Lower leg skin (tissue), 4 donors: ENCODE data around the gene ST3GAL4. TPM values are rescaled to one million over a fixed set of nuclear protein-coding genes. Genes with fewer than 3 reads are reported as not detected.
A peak's percentile ranks its signal among the peaks of the same experiment; 100 is the strongest.

Experiments used
- DNase-seq, 2 donors: peaks; one replicate each; pipeline ENCODE4 v3.0.0-alpha.2; 2019; ENCODE audit warnings: low spot score in 2 of 2
- H3K4me3 ChIP-seq: fragments of 200-600 bp; sonication (generic); 2 replicates; pipeline ENCODE4 v1.5.1; 2017; ENCODE audit warnings: mild to moderate bottlenecking, low read depth; ENCODE audit not compliant: poor library complexity, severe bottlenecking
- POLR2A ChIP-seq, 2 donors: fragments of 450-650 bp; IDR thresholded peaks; one replicate each; pipeline ENCODE4 v1.6.1; 2016 to 2017; ENCODE audit warnings: antibody characterized with exemption in 2 of 2, mild to moderate bottlenecking in 1 of 2, moderate library complexity in 1 of 2
- WGBS, 2 donors: methylation state at CpG; one replicate each; pipeline ENCODE4 v1.1.5; 2018; 5-methylcytosine and 5-hydroxymethylcytosine counted together
- intact Hi-C: fragments of 100-400 bp; cut with DNase I; formaldehyde crosslinking; loops from one replicate; pipeline ENCODE4 v1.15.0; 2023; ENCODE audit warnings: low total_unique reads
- total RNA-seq, 4 donors: library from RNA; depleted of rRNA; stranded (reverse); fragments of >200 nt; gene quantifications; one replicate each; pipeline ENCODE4 v1.1.0, GENCODE V29; 2016
- TF ChIP-seq, protein P1 (sequence below), 3 donors: fragments of 450-650 bp; IDR thresholded peaks; one replicate each; pipeline ENCODE4 v1.5.1; 2016; ENCODE audit warnings: antibody characterized with exemption in 3 of 3, mild to moderate bottlenecking in 3 of 3, moderate library complexity in 2 of 3

ST3GAL4 gene
- total RNA-seq, 4 donors from 2014 or later: 12.6 to 27.0 (median 17.1) TPM

DNA sequence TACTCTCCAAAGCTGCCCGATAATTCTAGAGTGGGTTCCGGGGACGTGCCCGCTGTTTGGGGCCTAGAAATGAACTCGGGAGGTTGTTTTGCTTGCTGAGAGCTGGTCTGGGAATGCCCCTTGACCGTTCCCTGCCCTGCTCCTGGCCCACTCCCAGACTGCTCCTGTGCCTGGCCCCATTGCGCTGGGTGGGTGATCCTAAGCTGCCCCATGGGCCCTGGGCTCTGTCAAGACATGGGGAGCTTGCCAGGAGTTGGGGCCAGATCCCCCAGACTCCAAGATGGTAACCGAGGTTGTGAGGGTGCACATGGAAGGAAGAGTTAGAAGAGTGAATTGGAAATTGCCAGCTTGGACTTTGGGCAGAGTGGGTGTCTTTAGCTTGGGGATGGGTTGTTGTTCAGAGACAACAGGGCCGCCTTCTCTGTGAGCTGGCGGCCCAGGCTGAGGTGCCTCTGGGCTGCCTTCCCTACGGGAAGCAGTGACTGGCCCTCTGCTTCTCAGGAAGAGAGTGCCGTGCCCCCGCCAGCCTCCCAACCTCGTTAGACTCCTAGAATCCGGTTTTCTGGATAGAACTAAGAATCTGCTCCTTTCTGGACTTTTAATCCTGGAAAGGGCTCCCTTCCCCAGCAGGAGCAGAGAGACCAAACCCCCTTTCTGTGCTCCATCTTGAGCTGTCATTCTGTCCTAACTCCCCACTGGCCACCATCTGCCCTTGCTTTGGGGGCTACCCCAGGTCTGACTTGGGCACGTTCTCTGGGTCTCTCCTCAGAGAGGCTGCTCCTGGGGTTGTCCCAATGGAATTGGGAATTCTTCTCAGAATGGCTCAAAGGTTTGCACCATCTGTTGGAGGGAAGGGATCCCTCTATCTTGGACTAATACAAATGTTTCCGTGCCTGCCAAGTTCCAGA lies 1.8 kb downstream of the ST3GAL4 start:
- 56 to 67% methylated on average over 17 of the region's 17 CpGs for WGBS, 2 donors
- TF ChIP-seq POLR2A (IDR thresholded peaks at IDR 0.05): no peak
- TF ChIP-seq, protein P1, sequence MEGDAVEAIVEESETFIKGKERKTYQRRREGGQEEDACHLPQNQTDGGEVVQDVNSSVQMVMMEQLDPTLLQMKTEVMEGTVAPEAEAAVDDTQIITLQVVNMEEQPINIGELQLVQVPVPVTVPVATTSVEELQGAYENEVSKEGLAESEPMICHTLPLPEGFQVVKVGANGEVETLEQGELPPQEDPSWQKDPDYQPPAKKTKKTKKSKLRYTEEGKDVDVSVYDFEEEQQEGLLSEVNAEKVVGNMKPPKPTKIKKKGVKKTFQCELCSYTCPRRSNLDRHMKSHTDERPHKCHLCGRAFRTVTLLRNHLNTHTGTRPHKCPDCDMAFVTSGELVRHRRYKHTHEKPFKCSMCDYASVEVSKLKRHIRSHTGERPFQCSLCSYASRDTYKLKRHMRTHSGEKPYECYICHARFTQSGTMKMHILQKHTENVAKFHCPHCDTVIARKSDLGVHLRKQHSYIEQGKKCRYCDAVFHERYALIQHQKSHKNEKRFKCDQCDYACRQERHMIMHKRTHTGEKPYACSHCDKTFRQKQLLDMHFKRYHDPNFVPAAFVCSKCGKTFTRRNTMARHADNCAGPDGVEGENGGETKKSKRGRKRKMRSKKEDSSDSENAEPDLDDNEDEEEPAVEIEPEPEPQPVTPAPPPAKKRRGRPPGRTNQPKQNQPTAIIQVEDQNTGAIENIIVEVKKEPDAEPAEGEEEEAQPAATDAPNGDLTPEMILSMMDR (IDR thresholded peaks at IDR 0.05): no peak
- intact Hi-C loops: no loop called here
- no peak for DNase-seq
- no peak overlapping the region for H3K4me3 ChIP-seq

DNA sequence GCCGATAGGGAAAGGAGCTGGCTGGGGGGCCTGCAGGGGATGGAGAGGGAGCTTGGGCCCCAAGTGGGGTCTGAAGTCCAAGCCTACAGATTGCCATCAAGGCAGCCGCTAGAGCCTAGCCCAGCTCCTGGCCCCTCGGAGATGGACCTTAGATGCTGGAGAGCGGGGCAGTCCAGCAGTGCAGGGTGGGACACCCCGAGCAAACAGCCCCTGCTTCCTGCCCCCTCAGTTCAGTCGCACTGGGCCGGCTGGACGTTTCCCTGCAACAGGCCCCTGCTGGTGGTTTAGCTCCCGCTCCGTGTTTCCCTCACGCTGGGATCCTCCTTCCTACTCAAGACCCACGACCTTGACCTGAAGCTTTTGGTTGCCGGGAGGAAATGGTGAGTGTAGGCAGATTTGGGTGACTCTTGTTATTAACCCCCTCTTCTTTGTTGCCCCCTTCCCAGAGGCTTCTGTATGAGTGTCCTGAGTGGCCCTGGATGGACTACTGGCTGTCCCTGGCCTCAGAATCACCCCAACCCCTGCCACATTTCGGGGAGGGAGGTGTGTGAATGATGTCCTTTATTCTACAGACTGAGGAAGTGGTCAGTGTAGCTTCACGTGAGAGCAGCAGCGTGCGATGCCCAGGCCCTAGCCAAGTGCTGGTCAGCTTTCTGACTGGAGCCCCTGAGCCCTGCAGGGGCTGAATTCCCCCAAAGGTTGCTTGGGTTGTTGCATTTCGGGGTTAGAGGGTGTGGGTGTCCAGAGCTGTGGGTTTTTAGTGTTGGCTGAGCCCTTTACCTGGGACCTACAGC lies 2.7 kb downstream of the ST3GAL4 start:
- no peak for DNase-seq
- TF ChIP-seq, protein P1 (IDR thresholded peaks at IDR 0.05): no peak
- TF ChIP-seq POLR2A (IDR thresholded peaks at IDR 0.05): no peak
- WGBS, 2 donors: 74 to 77% methylated on average over 17 to 18 of the region's 18 CpGs
- intact Hi-C loops: no loop called here
- H3K4me3 ChIP-seq: no peak overlapping the region

DNA sequence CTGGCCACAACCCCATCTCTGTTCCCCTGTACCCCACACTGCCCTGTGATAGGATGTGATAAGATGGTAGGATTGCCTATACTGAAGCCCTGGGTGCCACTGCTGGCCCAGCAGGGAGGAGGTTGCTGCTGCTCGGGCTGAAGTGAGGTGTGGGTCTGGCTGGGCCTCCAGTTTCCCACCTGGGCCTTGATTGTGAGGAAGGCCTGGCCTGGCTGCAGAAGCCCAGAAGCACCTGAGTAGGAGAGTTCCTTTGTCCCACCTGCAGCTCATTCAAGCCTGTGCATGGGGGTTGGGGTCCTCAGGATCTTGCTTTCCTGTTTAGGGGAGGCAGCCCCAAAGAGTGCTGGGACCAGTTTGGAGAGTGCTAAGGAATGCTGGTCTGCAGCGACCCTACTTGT lies 3.3 kb downstream of the ST3GAL4 start:
- intact Hi-C loops: no loop called here
- H3K4me3 ChIP-seq: no peak overlapping the region
- TF ChIP-seq POLR2A (IDR thresholded peaks at IDR 0.05): no peak
- TF ChIP-seq, protein P1 (IDR thresholded peaks at IDR 0.05): no peak
- no peak for DNase-seq
- 56 to 85% methylated on average over 2 of the region's 2 CpGs for WGBS, 2 donors

DNA sequence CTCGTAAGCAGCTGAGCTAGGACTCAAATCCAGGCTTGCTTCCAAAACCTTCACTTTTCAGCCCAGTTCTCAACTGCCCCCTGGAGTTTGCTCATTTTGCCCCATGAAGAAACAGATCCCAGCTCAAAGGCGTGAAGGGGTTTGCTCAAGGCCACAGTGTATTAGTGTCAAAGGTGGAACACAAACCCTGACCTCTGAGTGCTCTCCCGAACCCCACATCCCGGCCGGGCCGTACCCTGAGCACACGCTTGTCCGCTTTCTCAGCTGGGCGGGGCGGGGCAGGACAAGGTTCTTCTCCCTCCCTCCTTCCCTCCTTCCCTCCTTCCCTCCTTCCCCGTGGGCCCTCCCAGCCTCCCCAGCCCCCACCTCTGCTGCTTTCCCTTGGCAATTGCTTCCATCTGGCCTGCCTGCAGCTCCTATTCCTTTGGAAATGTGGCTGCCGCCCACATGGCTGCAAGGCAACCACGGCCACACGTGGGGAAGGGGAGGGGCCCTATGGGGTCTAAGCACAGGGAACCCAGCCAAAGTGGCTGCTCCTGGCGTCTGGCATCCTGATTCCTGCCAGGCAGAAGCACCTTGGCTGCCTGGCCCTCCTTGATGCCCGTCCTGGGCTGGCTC lies 4.1 kb downstream of the ST3GAL4 start:
- intact Hi-C loops: no loop called here
- TF ChIP-seq POLR2A (IDR thresholded peaks at IDR 0.05): no peak
- TF ChIP-seq, protein P1 (IDR thresholded peaks at IDR 0.05): no peak
- H3K4me3 ChIP-seq: no peak overlapping the region

DNA sequence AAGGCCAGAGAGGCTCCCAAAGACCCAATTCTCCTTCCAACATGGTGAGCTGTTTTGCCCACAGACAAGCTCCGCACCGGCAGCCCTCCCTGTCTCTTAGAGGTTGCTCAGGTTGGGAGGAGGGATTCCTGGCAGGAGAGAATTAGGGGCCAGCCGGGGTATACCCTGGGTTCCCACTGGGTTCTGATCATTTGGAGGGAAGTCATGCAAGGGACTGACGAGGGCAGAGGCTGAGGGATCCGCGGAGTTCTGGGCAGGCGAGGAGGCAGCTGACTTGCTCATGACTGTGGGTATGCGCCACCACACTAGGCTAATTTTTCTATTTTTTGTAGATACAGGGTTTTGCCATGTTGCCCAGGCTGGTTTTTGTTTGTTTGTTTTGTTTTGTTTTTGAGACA lies 4.6 kb downstream of the ST3GAL4 start:
- 50 to 52% methylated on average over 7 to 8 of the region's 8 CpGs for WGBS, 2 donors
- DNase-seq: no peak
- intact Hi-C loops: no loop called here
- H3K4me3 ChIP-seq: no peak overlapping the region
- TF ChIP-seq, protein P1 (IDR thresholded peaks at IDR 0.05): no peak
- TF ChIP-seq POLR2A (IDR thresholded peaks at IDR 0.05): no peak

More for the DNA sequence above, 4.1 kb downstream of the ST3GAL4 start:
- DNase-seq: peak; percentile 69 to 94
- 17 to 21% methylated on average over 15 to 16 of the region's 16 CpGs for WGBS, 2 donors
